Activated CD4-positive, alpha-beta T cell treated with anti-CD3 and anti-CD28 coated beads, Interleukin-2, amount 50 U/mL, for 1 hour (primary cell): ENCODE measurements around the gene SGSM1.

Source experiments
- DNase-seq: peaks from one replicate; pipeline ENCODE4 v3.0.0-alpha.2; 2020

SGSM1 gene

GRCh38 chr22:24805790-24806662, at the start of gene SGSM1:
TSS of gene SGSM1 (plus strand) at chr22:24806211. CDS start at chr22:24806326, 115 bp downstream.
- DNase-seq: peak; percentile 71

GRCh38 chr22:24758164-24758799, 47.7 kb upstream of the SGSM1 start:
- DNase-seq: peak; percentile 54

GRCh38 chr22:24759765-24760164, 46.2 kb upstream of the SGSM1 start:
- no peak for DNase-seq

GRCh38 chr22:24760708-24761306, 45.2 kb upstream of the SGSM1 start:
- no peak for DNase-seq

- no peak for DNase-seq
Measured at GRCh38 chr22:24761888-24762675, 43.9 kb upstream of the SGSM1 start.

- no peak for DNase-seq
Measured at GRCh38 chr22:24763872-24764485, 42.0 kb upstream of the SGSM1 start.

- DNase-seq: no peak
Measured at GRCh38 chr22:24765166-24765565, 40.8 kb upstream of the SGSM1 start.

- DNase-seq: peak; percentile 42
Measured at GRCh38 chr22:24768537-24769374, 37.3 kb upstream of the SGSM1 start.

GRCh38 chr22:24772493-24773220, 33.4 kb upstream of the SGSM1 start:
- DNase-seq: no peak

GRCh38 chr22:24775769-24776492, 30.1 kb upstream of the SGSM1 start:
- no peak for DNase-seq

- no peak for DNase-seq
Measured at GRCh38 chr22:24776525-24776924, 29.5 kb upstream of the SGSM1 start.

GRCh38 chr22:24789516-24789915, 16.5 kb upstream of the SGSM1 start:
- DNase-seq: no peak

- DNase-seq: no peak
Measured at GRCh38 chr22:24791362-24791761, 14.6 kb upstream of the SGSM1 start.

- DNase-seq: no peak
Measured at GRCh38 chr22:24796056-24796455, 10.0 kb upstream of the SGSM1 start.

- no peak for DNase-seq
Measured at GRCh38 chr22:24796860-24797259, 9.2 kb upstream of the SGSM1 start.

- no peak for DNase-seq
Measured at GRCh38 chr22:24801901-24802465, 4.0 kb upstream of the SGSM1 start.

GRCh38 chr22:24803064-24803542, 2.9 kb upstream of the SGSM1 start:
- DNase-seq: peak; percentile 65

- no peak for DNase-seq
Measured at GRCh38 chr22:24806663-24807001, 621 bp downstream of the SGSM1 start.

GRCh38 chr22:24807284-24807950, 1.4 kb downstream of the SGSM1 start:
- no peak for DNase-seq
